HepG2 (cell line): ENCODE results near the gene C12orf43. TPM values are rescaled to one million over a fixed set of nuclear protein-coding genes. Genes with fewer than 3 reads are reported as not detected.
A peak's percentile ranks its signal among the peaks of the same experiment; 100 is the strongest.

ENCODE experiments used
- CC2D1A ChIP-seq: sonication (generic); formaldehyde crosslinking; IDR thresholded peaks from 2 replicates; pipeline ENCODE4 v1.8.1; 2023; ENCODE audit warnings: mild to moderate bottlenecking, missing genetic modification reagents
- CREB1 ChIP-seq, 2 experiments: fragments of 450-650 bp in 1 of 2; IDR thresholded peaks; 2 replicates each; pipeline ENCODE4 v1.6.1; 2016 to 2017; ENCODE audit warnings: control low read depth in 1 of 2, mild to moderate bottlenecking in 1 of 2, missing compliant biosample characterization in 1 of 2, missing genetic modification characterization in 1 of 2
- FOXO1 ChIP-seq: sonication (generic); formaldehyde crosslinking; IDR thresholded peaks from 2 replicates; pipeline ENCODE4 v1.4.0; 2020; ENCODE audit warnings: missing genetic modification reagents
- GABPA ChIP-seq, 2 experiments: IDR thresholded peaks; 2 replicates each; pipeline ENCODE4 v1.6.1; 2011 to 2016; ENCODE audit warnings: low read depth in 2 of 2, low read length in 1 of 2, missing biosample characterization in 1 of 2, missing genetic modification characterization in 1 of 2
- JUN ChIP-seq: sonication (generic); formaldehyde crosslinking; IDR thresholded peaks from 2 replicates; pipeline ENCODE4 v1.4.0; 2020; ENCODE audit warnings: mild to moderate bottlenecking, missing genetic modification reagents
- JUND ChIP-seq: sonication (generic); formaldehyde crosslinking; IDR thresholded peaks from 2 replicates; pipeline ENCODE4 v1.8.0; 2022; ENCODE audit warnings: mild to moderate bottlenecking, missing genetic modification reagents
- KDM5B ChIP-seq: sonication (generic); formaldehyde crosslinking; IDR thresholded peaks from 2 replicates; pipeline ENCODE4 v1.4.0; 2020; ENCODE audit warnings: missing genetic modification reagents, mild to moderate bottlenecking, borderline replicate concordance
- KLF15 ChIP-seq: sonication (generic); formaldehyde crosslinking; IDR thresholded peaks from 2 replicates; pipeline ENCODE4 v1.8.1; 2023; ENCODE audit warnings: borderline replicate concordance, mild to moderate bottlenecking, inconsistent platforms, missing genetic modification reagents, mixed read lengths
- KLF6 ChIP-seq: IDR thresholded peaks from 2 replicates; pipeline ENCODE4 v1.8.0; 2016; ENCODE audit warnings: missing biosample characterization, missing genetic modification reagents
- MAFK ChIP-seq, 2 experiments: IDR thresholded peaks in 1 of 2; conservative IDR thresholded peaks in 1 of 2; 2 replicates each; pipeline ENCODE4 v1.6.1; 2011; ENCODE audit warnings: improper control_type of control experiment in 2 of 2, low read length in 2 of 2
- NFYC ChIP-seq: IDR thresholded peaks from 2 replicates; pipeline ENCODE4 v1.6.1; 2016; ENCODE audit warnings: missing genetic modification reagents, missing compliant biosample characterization
- NR2F1 ChIP-seq, 2 experiments: fragments of 450-650 bp in 1 of 2; formaldehyde crosslinking in 1 of 2; IDR thresholded peaks; 2 replicates each; pipeline versions ENCODE4 v1.5.0 to v1.6.1; 2016 to 2020; ENCODE audit warnings: mild to moderate bottlenecking in 1 of 2, missing compliant biosample characterization in 1 of 2, missing genetic modification reagents in 1 of 2, moderate library complexity in 1 of 2
- PRPF4 ChIP-seq: fragments of 200-400 bp; formaldehyde crosslinking; IDR thresholded peaks from 2 replicates; pipeline ENCODE4 v1.6.1; 2016; ENCODE audit warnings: low read length, low read depth; ENCODE audit not compliant: poor library complexity, severe bottlenecking
- RAD51 ChIP-seq: fragments of 450-650 bp; IDR thresholded peaks from 2 replicates; pipeline ENCODE4 v1.6.1; 2016; ENCODE audit warnings: borderline replicate concordance
- SMAD3 ChIP-seq: sonication (generic); formaldehyde crosslinking; IDR thresholded peaks from 2 replicates; pipeline ENCODE4 v1.4.0; 2020; ENCODE audit warnings: missing genetic modification reagents
- SP1 ChIP-seq, 2 experiments: fragments of 450-650 bp in 1 of 2; sonication (generic) in 1 of 2; formaldehyde crosslinking in 1 of 2; IDR thresholded peaks; 2 replicates each; pipeline versions ENCODE4 v1.4.0 to v1.6.1; 2016 to 2020; ENCODE audit warnings: missing genetic modification reagents in 1 of 2
- SRY ChIP-seq: sonication (generic); formaldehyde crosslinking; IDR thresholded peaks from 2 replicates; pipeline ENCODE4 v1.8.0; 2022; ENCODE audit warnings: mild to moderate bottlenecking, missing genetic modification reagents
- ZBTB7A ChIP-seq: sonication (generic); formaldehyde crosslinking; IDR thresholded peaks from 2 replicates; pipeline ENCODE4 v1.8.0; 2022; ENCODE audit warnings: mild to moderate bottlenecking, missing genetic modification reagents
- ZNF343 ChIP-seq: sonication (generic); formaldehyde crosslinking; IDR thresholded peaks from 2 replicates; pipeline ENCODE4 v1.4.0; 2020; ENCODE audit warnings: mild to moderate bottlenecking, missing genetic modification reagents
- ZNF567 ChIP-seq: sonication (generic); formaldehyde crosslinking; IDR thresholded peaks from 2 replicates; pipeline ENCODE4 v1.8.1; 2023; ENCODE audit warnings: mild to moderate bottlenecking, missing genetic modification reagents, borderline replicate concordance
- ZNF605 ChIP-seq: sonication (generic); formaldehyde crosslinking; IDR thresholded peaks from 2 replicates; pipeline ENCODE4 v1.8.0; 2022; ENCODE audit warnings: mild to moderate bottlenecking, missing genetic modification reagents
- polyA plus RNA-seq, 8 experiments: library from polyadenylated mRNA; depleted of rRNA in 3 of 8; stranded (reverse) in 7 of 8; unstranded in 1 of 8; fragments of >200 nt; fragmentation: Illumina TruSeq in 4 of 8; extraction: Trizol in 4 of 8; gene quantifications; 2 replicates each; pipeline versions ENCODE4 v1.2.1 to v1.2.3, GENCODE V29; 2011 to 2016; ENCODE audit warnings: low read depth in 4 of 8, missing spikeins in 1 of 8, mixed read lengths in 1 of 8; ENCODE audit not compliant: insufficient read depth in 1 of 8
- total RNA-seq, 5 experiments: library from RNA; depleted of rRNA; stranded (reverse); fragments of >200 nt; fragmentation: Illumina TruSeq; extraction: Trizol; gene quantifications; 2 replicates each; pipeline ENCODE4 v1.2.3, GENCODE V29; 2016; ENCODE audit warnings: low read depth in 1 of 5
- TF ChIP-seq, protein P1 (sequence below): sonication (generic); formaldehyde crosslinking; IDR thresholded peaks from 2 replicates; pipeline ENCODE4 v1.4.0; 2020; ENCODE audit warnings: missing genetic modification reagents, mild to moderate bottlenecking, borderline replicate concordance
- TF ChIP-seq, protein P2 (sequence below): sonication (generic); formaldehyde crosslinking; IDR thresholded peaks from 2 replicates; pipeline ENCODE4; 2020; ENCODE audit warnings: missing genetic modification reagents, mild to moderate bottlenecking, borderline replicate concordance
- TF ChIP-seq, protein P3 (sequence below): sonication (generic); formaldehyde crosslinking; IDR thresholded peaks from 2 replicates; pipeline ENCODE4 v1.5.0; 2020; ENCODE audit warnings: mild to moderate bottlenecking, missing genetic modification reagents, borderline replicate concordance

C12orf43 gene
- total and polyA plus RNA-seq, 2 of the 13 experiments (the other 11 are each of a cell fraction or from before 2014, with no cell fraction given): 7.9 to 11.1 TPM

DNA sequence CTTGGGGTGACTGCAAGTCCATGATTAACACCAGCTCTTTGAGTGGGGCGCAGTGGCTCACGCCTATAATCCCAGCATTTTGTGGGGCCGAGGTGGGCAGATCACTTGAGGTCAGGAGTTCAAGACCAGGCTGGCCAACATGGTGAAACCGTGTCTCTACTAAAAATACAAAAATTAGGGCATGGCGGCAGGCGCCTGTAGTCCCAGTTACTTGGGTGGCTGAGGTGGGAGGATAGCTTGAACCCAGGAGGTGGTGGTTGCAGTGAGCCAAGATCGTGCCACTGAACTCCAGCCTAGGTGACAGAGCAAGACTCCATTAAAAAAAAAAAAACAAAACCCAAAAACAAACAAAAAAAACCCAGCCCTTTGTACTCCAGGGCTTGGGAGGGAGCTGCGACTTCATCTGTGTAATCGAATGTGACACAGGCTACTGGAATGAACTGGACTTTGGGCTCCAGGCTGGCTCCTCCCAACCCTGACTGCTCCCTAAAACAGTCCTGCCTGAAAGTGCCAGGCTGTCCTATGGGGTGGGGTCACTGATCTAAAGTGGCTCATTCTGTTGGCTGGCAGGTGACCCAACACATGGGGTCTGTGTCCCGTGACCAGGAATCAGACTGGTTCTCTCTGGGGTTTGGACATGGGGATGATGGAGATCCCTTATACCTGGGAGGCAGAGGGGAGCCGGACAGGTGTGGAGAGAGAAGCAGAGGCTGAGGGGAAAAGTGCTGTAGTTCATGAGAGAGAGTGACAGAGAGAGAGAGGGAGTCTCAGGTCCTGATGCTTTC is 9.3 kb upstream of the C12orf43 start (continued):
- TF ChIP-seq, protein P1, sequence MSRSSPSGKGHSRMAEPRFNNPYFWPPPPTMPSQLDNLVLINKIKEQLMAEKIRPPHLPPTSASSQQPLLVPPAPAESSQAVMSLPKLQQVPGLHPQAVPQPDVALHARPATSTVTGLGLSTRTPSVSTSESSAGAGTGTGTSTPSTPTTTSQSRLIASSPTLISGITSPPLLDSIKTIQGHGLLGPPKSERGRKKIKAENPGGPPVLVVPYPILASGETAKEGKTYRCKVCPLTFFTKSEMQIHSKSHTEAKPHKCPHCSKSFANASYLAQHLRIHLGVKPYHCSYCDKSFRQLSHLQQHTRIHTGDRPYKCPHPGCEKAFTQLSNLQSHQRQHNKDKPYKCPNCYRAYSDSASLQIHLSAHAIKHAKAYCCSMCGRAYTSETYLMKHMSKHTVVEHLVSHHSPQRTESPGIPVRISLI (CRISPR knock-in tag): peak; percentile 97
- TF ChIP-seq SMAD3 (CRISPR knock-in tag) (no peak), MAFK (conservative IDR thresholded peaks at IDR 0.05 in 1 of 2, IDR thresholded peaks at IDR 0.05 in 1 of 2; ENCODE audit: low read length in 2 of 2) (no peak), KLF15 (CRISPR knock-in tag) (no peak), SP1 (IDR thresholded peaks at IDR 0.05) (no peak), SP1 (CRISPR knock-in tag; IDR thresholded peaks at IDR 0.05) (no peak), JUN (CRISPR knock-in tag) (no peak), CC2D1A (CRISPR knock-in tag) (no peak), PRPF4 (no peak), NR2F1 (CRISPR knock-in tag; IDR thresholded peaks at IDR 0.05) (no peak), KDM5B (CRISPR knock-in tag) (no peak), SRY (CRISPR knock-in tag) (no peak), NFYC (no peak), RAD51 (no peak), JUND (CRISPR knock-in tag) (no peak), ZBTB7A (CRISPR knock-in tag) (no peak), ZNF567 (CRISPR knock-in tag) (no peak), KLF6 (no peak), ZNF605 (CRISPR knock-in tag) (peak; percentile 81), GABPA (IDR thresholded peaks at IDR 0.05; ENCODE audit: low read depth, low read length) (no peak), GABPA (CRISPR knock-in tag; IDR thresholded peaks at IDR 0.05; ENCODE audit: low read depth) (no peak), FOXO1 (no peak), CREB1 (IDR thresholded peaks at IDR 0.05) (peak; percentile 27; the same call in 1 of the 2 replicates), CREB1 (CRISPR knock-in tag; IDR thresholded peaks at IDR 0.05) (0 out of 2 replicates have a peak, but pooled peaks have one; percentile 9), ZNF343 (CRISPR knock-in tag) (no peak)
- TF ChIP-seq, protein P2, sequence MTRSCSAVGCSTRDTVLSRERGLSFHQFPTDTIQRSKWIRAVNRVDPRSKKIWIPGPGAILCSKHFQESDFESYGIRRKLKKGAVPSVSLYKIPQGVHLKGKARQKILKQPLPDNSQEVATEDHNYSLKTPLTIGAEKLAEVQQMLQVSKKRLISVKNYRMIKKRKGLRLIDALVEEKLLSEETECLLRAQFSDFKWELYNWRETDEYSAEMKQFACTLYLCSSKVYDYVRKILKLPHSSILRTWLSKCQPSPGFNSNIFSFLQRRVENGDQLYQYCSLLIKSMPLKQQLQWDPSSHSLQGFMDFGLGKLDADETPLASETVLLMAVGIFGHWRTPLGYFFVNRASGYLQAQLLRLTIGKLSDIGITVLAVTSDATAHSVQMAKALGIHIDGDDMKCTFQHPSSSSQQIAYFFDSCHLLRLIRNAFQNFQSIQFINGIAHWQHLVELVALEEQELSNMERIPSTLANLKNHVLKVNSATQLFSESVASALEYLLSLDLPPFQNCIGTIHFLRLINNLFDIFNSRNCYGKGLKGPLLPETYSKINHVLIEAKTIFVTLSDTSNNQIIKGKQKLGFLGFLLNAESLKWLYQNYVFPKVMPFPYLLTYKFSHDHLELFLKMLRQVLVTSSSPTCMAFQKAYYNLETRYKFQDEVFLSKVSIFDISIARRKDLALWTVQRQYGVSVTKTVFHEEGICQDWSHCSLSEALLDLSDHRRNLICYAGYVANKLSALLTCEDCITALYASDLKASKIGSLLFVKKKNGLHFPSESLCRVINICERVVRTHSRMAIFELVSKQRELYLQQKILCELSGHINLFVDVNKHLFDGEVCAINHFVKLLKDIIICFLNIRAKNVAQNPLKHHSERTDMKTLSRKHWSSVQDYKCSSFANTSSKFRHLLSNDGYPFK (CRISPR knock-in tag): peak; percentile 26; the same call in 1 of the 2 replicates
- TF ChIP-seq, protein P3, sequence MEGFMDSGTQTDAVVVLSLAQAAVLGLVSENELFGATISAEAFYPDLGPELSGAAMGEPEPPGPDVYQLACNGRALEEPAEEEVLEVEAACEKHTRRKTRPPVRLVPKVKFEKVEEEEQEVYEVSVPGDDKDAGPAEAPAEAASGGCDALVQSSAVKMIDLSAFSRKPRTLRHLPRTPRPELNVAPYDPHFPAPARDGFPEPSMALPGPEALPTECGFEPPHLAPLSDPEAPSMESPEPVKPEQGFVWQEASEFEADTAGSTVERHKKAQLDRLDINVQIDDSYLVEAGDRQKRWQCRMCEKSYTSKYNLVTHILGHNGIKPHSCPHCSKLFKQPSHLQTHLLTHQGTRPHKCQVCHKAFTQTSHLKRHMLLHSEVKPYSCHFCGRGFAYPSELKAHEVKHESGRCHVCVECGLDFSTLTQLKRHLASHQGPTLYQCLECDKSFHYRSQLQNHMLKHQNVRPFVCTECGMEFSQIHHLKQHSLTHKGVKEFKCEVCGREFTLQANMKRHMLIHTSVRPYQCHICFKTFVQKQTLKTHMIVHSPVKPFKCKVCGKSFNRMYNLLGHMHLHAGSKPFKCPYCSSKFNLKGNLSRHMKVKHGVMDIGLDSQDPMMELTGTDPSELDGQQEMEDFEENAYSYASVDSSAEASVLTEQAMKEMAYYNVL (CRISPR knock-in tag): no peak
